Prostate gland (tissue), 2 donors: ENCODE results near the gene TEAD3.

ENCODE experiments used
- CTCF ChIP-seq, 4 experiments: fragments of 200-600 bp in 2 of 4; fragments of 450-650 bp in 2 of 4; sonication (generic) in 2 of 4; IDR thresholded peaks; 1 replicate in 3 of 4; 2 replicates in 1 of 4; pipeline ENCODE4 v1.5.1; 2016 to 2019; ENCODE audit warnings: antibody characterized with exemption in 4 of 4, mild to moderate bottlenecking in 2 of 4, moderate library complexity in 2 of 4
- POLR2A ChIP-seq: fragments of 450-650 bp; IDR thresholded peaks from one replicate; pipeline ENCODE4 v1.6.1; 2016; ENCODE audit warnings: antibody characterized with exemption, mild to moderate bottlenecking

GRCh38 chr6:35493307-35493983 is 3.4 kb downstream of the TEAD3 start:
- TF ChIP-seq POLR2A: no peak
- no peak for TF ChIP-seq CTCF (IDR thresholded peaks at IDR 0.05)
